Measurements from ENCODE around the gene FOXI1.

- no peak for TF ChIP-seq CTCF (IDR thresholded peaks at IDR 0.05)
- TF ChIP-seq POLR2A (IDR thresholded peaks at IDR 0.05) = no peak
These were observed 53.5 kb downstream of the FOXI1 start for GRCh38 chr5:170159101-170159698.

All from heart left ventricle (tissue), 13 donors.